ENCODE results near the gene RNF38.

Gene RNF38

GRCh38 chr9:36358486-36358885, 41.6 kb downstream of the RNF38 start:
- DNase-seq (ENCODE audit: low read depth), result no peak
- no peak overlapping the region for H3K4me3 ChIP-seq (replicated peaks; ENCODE audit: low read depth, low read length)
- no peak for TF ChIP-seq CTCF (IDR thresholded peaks at IDR 0.05; ENCODE audit: low read length, missing control alignments)

GRCh38 chr9:36357639-36358038, 42.4 kb downstream of the RNF38 start:
- no peak for TF ChIP-seq CTCF (IDR thresholded peaks at IDR 0.05; ENCODE audit: low read length, missing control alignments)
- no peak overlapping the region for H3K4me3 ChIP-seq (replicated peaks; ENCODE audit: low read depth, low read length)
- no peak for DNase-seq (ENCODE audit: low read depth)

GRCh38 chr9:36346569-36346968, 53.5 kb downstream of the RNF38 start:
- H3K4me3 ChIP-seq (replicated peaks; ENCODE audit: low read depth, low read length), result no peak overlapping the region
- no peak for DNase-seq (ENCODE audit: low read depth)
- TF ChIP-seq CTCF (IDR thresholded peaks at IDR 0.05; ENCODE audit: low read length, missing control alignments), result no peak

- no peak overlapping the region for H3K4me3 ChIP-seq (replicated peaks; ENCODE audit: low read depth, low read length)
- TF ChIP-seq CTCF (IDR thresholded peaks at IDR 0.05; ENCODE audit: low read length, missing control alignments), result no peak
- no peak for DNase-seq (ENCODE audit: low read depth)
Measured at GRCh38 chr9:36345103-36345846, 54.8 kb downstream of the RNF38 start.

- TF ChIP-seq CTCF (IDR thresholded peaks at IDR 0.05; ENCODE audit: low read length, missing control alignments), result no peak
- no peak overlapping the region for H3K4me3 ChIP-seq (replicated peaks; ENCODE audit: low read depth, low read length)
- DNase-seq (ENCODE audit: low read depth), result no peak
Measured at GRCh38 chr9:36341936-36342577, 58.0 kb downstream of the RNF38 start.

GRCh38 chr9:36337865-36338264, 62.2 kb downstream of the RNF38 start:
- DNase-seq (ENCODE audit: low read depth), result peak; percentile 54
- H3K4me3 ChIP-seq (replicated peaks; ENCODE audit: low read depth, low read length), result no peak overlapping the region
- no peak for TF ChIP-seq CTCF (IDR thresholded peaks at IDR 0.05; ENCODE audit: low read length, missing control alignments)

All from fibroblast of pulmonary artery (primary cell).